ENCODE results near the gene KCNQ1. TPM values are rescaled to one million over a fixed set of nuclear protein-coding genes. Genes with fewer than 3 reads are reported as not detected.
A peak's percentile ranks its signal among the peaks of the same experiment; 100 is the strongest.

Gene KCNQ1
- total RNA-seq, 1 experiment from 2014 or later = 2.3 TPM

- Histone ChIP-seq H2BK20ac (ENCODE audit: low read depth, low read length, poor library complexity, severe bottlenecking) (no peak overlapping the region), H3K23me2 (ENCODE audit: insufficient read length, low read depth, low read length, poor library complexity, severe bottlenecking) (peaks cover 4% of the 10 kb centered on the region), H3K79me2 (ENCODE audit: insufficient read depth, low read length) (no peaks in the 10 kb centered on the region), H3K27me3 (ENCODE audit: insufficient read depth, low read length) (peaks cover 24% of the 10 kb centered on the region; the same call in 1 of the 2 replicates), H3K18ac (ENCODE audit: insufficient read length, low read depth, low read length) (no peak overlapping the region), H3K9me3 (ENCODE audit: control insufficient read depth, low read depth, low read length) (no peaks in the 10 kb centered on the region), H3K4ac (ENCODE audit: low read depth, low read length) (no peak overlapping the region), H4K8ac (replicated peaks; ENCODE audit: insufficient read length, low read depth, low read length) (no peak overlapping the region), H3T11ph (ENCODE audit: low read length) (no peak overlapping the region), H2BK5ac (ENCODE audit: insufficient read length, low read length) (no peak overlapping the region), H4K5ac (ENCODE audit: insufficient read length, low read depth, low read length) (no peak overlapping the region), H2BK12ac (ENCODE audit: insufficient read length, low read depth, low read length) (no peak overlapping the region), H2AK5ac (ENCODE audit: insufficient read length, low read length) (no peak overlapping the region), H3K14ac (ENCODE audit: insufficient read depth, low read length) (no peak overlapping the region), H3K4me1 (ENCODE audit: insufficient read depth, low read length) (no peaks in the 10 kb centered on the region), H2BK15ac (ENCODE audit: low read depth, low read length) (no peak overlapping the region), H4K20me1 (ENCODE audit: control insufficient read depth, insufficient read depth, insufficient read length) (no peaks in the 10 kb centered on the region), H3K27ac (ENCODE audit: insufficient read length, low read depth, low read length) (no peak overlapping the region), H3K79me1 (ENCODE audit: insufficient read depth, low read depth, low read length, poor library complexity, severe bottlenecking) (no peaks in the 10 kb centered on the region), H3K9ac (ENCODE audit: extremely low read depth, insufficient read length, low read length) (no peak overlapping the region), H3K56ac (ENCODE audit: insufficient read length, low read depth, low read length) (no peak overlapping the region), H2AFZ (ENCODE audit: low read length) (no peak overlapping the region), H3K4me2 (ENCODE audit: insufficient read depth, insufficient read length, low read length) (no peak overlapping the region), H4K91ac (ENCODE audit: insufficient read length, low read depth, low read length) (no peak overlapping the region), H3K23ac (ENCODE audit: insufficient read length, low read depth, low read length) (no peak overlapping the region), H2BK120ac (ENCODE audit: low read depth, low read length, poor library complexity, severe bottlenecking) (no peak overlapping the region)
- Mint-ChIP-seq H3K9me3 (peaks cover 3 to 10% of the 10 kb centered on the region in 2 experiments; a peak in 3 of 5 replicates), H3K27ac (no peak overlapping the region), H3K4me3 (peak overlapping the region in 1 of 2 experiments; percentile 30; a peak in 1 of 5 replicates), H3K36me3 (ENCODE audit: insufficient read depth in 1 of 3, low read depth in 3 of 3) (no peaks in the 10 kb centered on the region), H3K27me3 (ENCODE audit: low read depth) (peaks cover 88% of the 10 kb centered on the region), H3K4me1 (peaks cover 0 to 3% of the 10 kb centered on the region in 2 experiments; a peak in 2 of 4 replicates)
- DNase-seq = no peak
- no peak for TF ChIP-seq CTCF (conservative IDR thresholded peaks at IDR 0.05)
- no CpG with 5 or more reads among the region's 11 CpGs for WGBS (ENCODE audit: extremely low coverage, insufficient read length, low lambda C conversion rate)
Measured at GRCh38 chr11:2443406-2443805, 1.4 kb upstream of the KCNQ1 start.

All from H9 (cell line).